22Rv1 (cell line): ENCODE data around the gene ZEB2.

Source experiments
- CTCF ChIP-seq: fragments of 450-650 bp; IDR thresholded peaks from 2 replicates; pipeline ENCODE4 v1.5.1; 2017; ENCODE audit warnings: mild to moderate bottlenecking
- ZFX ChIP-seq: fragments of 450-650 bp; IDR thresholded peaks from 2 replicates; pipeline ENCODE4 v1.6.1; 2017; ENCODE audit warnings: antibody characterized with exemption, borderline replicate concordance

- TF ChIP-seq CTCF (no peak), ZFX (no peak)
These were observed 143.0 kb downstream of the ZEB2 start for GRCh38 chr2:144376926-144377325.
